ENCODE measurements around the gene IL22.

Gene IL22

DNA sequence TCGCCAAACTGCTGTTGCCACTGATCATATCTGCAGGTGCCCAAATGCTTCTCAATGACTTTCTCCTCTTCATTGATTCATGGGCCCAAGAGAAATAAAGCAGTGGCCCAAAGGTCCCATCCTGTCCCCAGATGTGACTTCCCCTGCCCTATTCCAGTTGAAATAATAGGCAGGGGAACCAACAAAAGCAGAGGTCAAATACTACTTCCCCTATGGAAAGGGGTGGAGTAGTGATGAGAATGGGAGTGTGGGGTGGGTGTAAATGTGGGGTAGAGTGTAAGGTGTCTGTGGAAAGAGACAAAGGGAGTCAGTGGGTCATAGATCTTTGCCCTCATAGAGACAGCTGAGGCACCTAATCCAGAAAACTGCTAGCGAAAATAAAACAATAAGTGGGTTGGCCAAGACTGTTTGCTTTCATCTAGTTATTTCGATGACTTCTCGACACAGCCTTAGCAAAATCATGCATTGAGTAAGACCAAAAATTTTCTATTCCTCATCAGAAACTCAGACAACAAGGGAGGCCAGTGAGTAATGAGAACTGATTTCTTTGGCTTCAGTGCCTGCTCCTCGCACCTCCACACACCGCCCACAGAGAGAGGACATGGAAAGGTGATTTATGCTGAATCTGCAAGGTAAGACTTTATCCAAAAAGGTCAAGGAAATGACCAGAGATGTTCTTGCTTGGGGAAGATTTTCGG, 10.9 kb upstream of the IL22 start:
- Histone ChIP-seq H3K4me3 (ENCODE audit: low read depth in 1 of 2, low read length in 1 of 2) (no peak overlapping the region), H3K9me3 (no peaks in the 10 kb centered on the region), H3K27me3 (no peaks in the 10 kb centered on the region), H3K4me1 (ENCODE audit: control insufficient read depth in 1 of 2, insufficient read depth in 1 of 2, low read depth in 1 of 2, low read length in 1 of 2) (peaks cover 48 to 49% of the 10 kb centered on the region in 2 experiments), H3K36me3 (no peaks in the 10 kb centered on the region), H3K27ac (no peak overlapping the region)
- TF ChIP-seq, protein P1, sequence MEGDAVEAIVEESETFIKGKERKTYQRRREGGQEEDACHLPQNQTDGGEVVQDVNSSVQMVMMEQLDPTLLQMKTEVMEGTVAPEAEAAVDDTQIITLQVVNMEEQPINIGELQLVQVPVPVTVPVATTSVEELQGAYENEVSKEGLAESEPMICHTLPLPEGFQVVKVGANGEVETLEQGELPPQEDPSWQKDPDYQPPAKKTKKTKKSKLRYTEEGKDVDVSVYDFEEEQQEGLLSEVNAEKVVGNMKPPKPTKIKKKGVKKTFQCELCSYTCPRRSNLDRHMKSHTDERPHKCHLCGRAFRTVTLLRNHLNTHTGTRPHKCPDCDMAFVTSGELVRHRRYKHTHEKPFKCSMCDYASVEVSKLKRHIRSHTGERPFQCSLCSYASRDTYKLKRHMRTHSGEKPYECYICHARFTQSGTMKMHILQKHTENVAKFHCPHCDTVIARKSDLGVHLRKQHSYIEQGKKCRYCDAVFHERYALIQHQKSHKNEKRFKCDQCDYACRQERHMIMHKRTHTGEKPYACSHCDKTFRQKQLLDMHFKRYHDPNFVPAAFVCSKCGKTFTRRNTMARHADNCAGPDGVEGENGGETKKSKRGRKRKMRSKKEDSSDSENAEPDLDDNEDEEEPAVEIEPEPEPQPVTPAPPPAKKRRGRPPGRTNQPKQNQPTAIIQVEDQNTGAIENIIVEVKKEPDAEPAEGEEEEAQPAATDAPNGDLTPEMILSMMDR (IDR thresholded peaks at IDR 0.05), result no peak

DNA sequence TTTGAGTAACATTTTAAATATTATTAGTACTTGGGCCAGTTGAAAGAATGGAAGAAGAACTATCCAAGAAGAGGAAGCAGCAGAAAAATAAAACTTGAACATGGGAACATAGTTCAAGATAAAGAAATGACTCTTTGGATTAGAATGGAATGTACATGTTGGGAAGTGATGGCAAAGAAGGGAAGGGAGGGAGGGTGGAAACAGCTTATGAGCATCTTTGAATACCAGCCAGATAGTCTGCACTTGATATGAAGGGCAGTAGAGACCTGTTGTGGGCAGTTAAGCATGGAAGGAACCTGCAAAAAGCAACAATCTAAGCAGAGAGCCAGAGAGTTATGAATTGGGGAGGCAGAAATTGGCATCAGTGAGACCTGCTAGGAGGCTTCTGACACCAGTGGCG, 10.0 kb upstream of the IL22 start:
- Histone ChIP-seq H3K9me3 (no peaks in the 10 kb centered on the region), H3K4me1 (ENCODE audit: control insufficient read depth in 1 of 2, insufficient read depth in 1 of 2, low read depth in 1 of 2, low read length in 1 of 2) (peaks cover 38 to 39% of the 10 kb centered on the region in 2 experiments), H3K4me3 (ENCODE audit: low read depth in 1 of 2, low read length in 1 of 2) (no peak overlapping the region), H3K36me3 (no peaks in the 10 kb centered on the region), H3K27ac (no peak overlapping the region), H3K27me3 (no peaks in the 10 kb centered on the region)
- TF ChIP-seq, protein P1 (IDR thresholded peaks at IDR 0.05), result no peak

DNA sequence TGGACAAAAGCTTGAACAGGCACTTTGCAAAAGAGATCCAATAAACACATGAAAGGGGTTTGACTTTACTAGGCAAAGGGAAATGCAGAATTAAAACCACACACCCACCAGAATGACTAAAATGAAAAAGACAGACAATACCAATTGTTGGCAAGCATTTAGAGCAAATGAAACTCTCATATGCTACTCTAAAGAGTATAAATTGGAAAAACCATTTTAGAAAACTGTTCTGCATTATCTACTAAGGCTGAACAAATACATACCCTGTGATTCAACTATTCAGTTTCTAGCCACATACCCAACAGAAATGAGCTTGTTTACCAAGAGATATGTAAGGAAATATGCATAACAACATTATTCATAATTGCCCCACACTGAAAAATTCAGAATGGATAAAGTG, 8.5 kb upstream of the IL22 start:
- Histone ChIP-seq H3K27ac (no peak overlapping the region), H3K9me3 (no peaks in the 10 kb centered on the region), H3K4me3 (ENCODE audit: low read depth in 1 of 2, low read length in 1 of 2) (no peak overlapping the region), H3K4me1 (ENCODE audit: control insufficient read depth in 1 of 2, insufficient read depth in 1 of 2, low read depth in 1 of 2, low read length in 1 of 2) (peaks cover 23 to 24% of the 10 kb centered on the region in 2 experiments), H3K27me3 (no peaks in the 10 kb centered on the region), H3K36me3 (no peaks in the 10 kb centered on the region)
- TF ChIP-seq, protein P1 (IDR thresholded peaks at IDR 0.05), result no peak

DNA sequence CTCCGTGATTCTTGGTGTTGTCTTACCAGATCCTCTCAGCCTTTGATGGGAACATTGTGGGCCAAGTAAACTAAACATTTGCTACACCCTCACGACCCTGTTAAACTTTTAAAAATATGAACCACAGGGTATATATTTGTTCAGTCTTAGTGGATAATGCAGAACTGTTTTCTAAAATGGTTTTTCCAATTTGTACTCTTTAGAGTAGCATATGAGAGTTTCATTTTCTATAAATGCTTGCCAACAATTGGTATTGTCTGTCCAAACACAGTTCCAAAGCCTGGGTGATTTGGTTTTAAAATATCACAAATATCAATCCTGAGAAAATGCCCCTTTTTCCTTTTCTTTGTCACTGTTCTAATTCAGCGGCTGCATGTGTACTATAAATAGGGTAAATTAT, 6.7 kb upstream of the IL22 start:
- H3K4me3 ChIP-seq (ENCODE audit: low read depth in 1 of 2, low read length in 1 of 2), result no peak overlapping the region
- H3K27me3 ChIP-seq, result no peaks in the 10 kb centered on the region
- peaks cover 17% of the 10 kb centered on the region in 2 experiments for H3K4me1 ChIP-seq (ENCODE audit: control insufficient read depth in 1 of 2, insufficient read depth in 1 of 2, low read depth in 1 of 2, low read length in 1 of 2)
- H3K27ac ChIP-seq, result no peak overlapping the region
- no peaks in the 10 kb centered on the region for H3K9me3 ChIP-seq
- no peaks in the 10 kb centered on the region for H3K36me3 ChIP-seq
- TF ChIP-seq, protein P1 (IDR thresholded peaks at IDR 0.05), result no peak

DNA sequence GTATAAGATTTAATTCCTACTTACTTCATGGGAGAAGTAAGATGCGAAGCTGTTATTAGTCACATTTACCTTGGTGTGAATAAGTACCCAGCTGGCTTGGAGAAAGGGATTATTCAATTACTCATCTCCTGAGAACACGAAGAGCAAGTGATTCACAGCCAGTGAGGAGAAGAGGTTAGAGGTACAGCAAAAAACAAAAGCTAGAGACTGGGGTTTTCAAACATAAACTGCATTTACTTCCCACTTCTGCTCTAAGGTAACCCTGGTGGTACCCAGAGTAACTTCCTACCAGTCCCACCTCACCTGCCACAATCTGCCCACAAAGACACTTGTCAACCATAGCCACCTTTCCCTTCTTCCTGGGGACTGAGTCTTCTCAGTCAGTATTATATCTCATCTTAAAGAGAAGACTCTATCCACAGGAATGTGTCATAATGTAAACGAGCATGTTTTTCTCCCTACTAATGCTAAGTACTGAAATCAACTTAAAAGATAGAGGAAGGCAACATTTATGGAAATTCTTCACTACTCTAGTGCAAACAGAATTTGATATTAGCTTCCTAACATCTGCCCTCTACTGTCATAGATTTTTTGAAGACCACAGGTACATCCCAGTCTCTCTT, 6.0 kb upstream of the IL22 start:
- Histone ChIP-seq H3K27ac (no peak overlapping the region), H3K4me3 (ENCODE audit: low read depth in 1 of 2, low read length in 1 of 2) (no peak overlapping the region)

More for the DNA sequence above, 6.0 kb upstream of the IL22 start:
- TF ChIP-seq, protein P1 (IDR thresholded peaks at IDR 0.05), result no peak
- Histone ChIP-seq H3K36me3 (no peaks in the 10 kb centered on the region), H3K4me1 (ENCODE audit: control insufficient read depth in 1 of 2, insufficient read depth in 1 of 2, low read depth in 1 of 2, low read length in 1 of 2) (peaks cover 15 to 16% of the 10 kb centered on the region in 2 experiments), H3K27me3 (no peaks in the 10 kb centered on the region), H3K9me3 (no peaks in the 10 kb centered on the region)

Measured in neutrophil (primary cell).